Progenitor cell of endocrine pancreas (in vitro differentiated cells): ENCODE results near the gene SGK1. TPM values are rescaled to one million over a fixed set of nuclear protein-coding genes. Genes with fewer than 3 reads are reported as not detected.

ENCODE experiments used
- DNase-seq: peaks from one replicate; pipeline ENCODE4 v3.0.0; 2021; ENCODE audit warnings: low spot score; ENCODE audit not compliant: unreplicated experiment
- H3K27ac Mint-ChIP-seq: 2 replicates; pipeline ENCODE4 v1.8.0; 2021; ENCODE audit warnings: mild to moderate bottlenecking, moderate library complexity, mixed read lengths
- H3K27me3 Mint-ChIP-seq: 2 replicates; pipeline ENCODE4 v1.8.0; 2021; ENCODE audit warnings: mixed read lengths
- H3K36me3 Mint-ChIP-seq: 2 replicates; pipeline ENCODE4 v1.8.0; 2022; ENCODE audit warnings: mixed read lengths; ENCODE audit not compliant: insufficient read depth
- H3K4me1 Mint-ChIP-seq: 2 replicates; pipeline ENCODE4 v1.8.0; 2021; ENCODE audit warnings: low read depth, mixed read lengths
- H3K4me3 Mint-ChIP-seq: 2 replicates; pipeline ENCODE4 v1.8.0; 2021; ENCODE audit warnings: low read depth, mild to moderate bottlenecking, moderate library complexity, mixed read lengths
- H3K9me3 Mint-ChIP-seq: 2 replicates; pipeline ENCODE4 v1.8.0; 2021; ENCODE audit warnings: low read depth, mixed read lengths
- CTCF ChIP-seq: fragments of 200-600 bp; sonication (generic); IDR thresholded peaks from one replicate; pipeline ENCODE4 v1.5.0; 2021; ENCODE audit warnings: antibody characterized with exemption, mild to moderate bottlenecking; ENCODE audit not compliant: unreplicated experiment
- total RNA-seq: library from RNA; stranded (reverse); gene quantifications from 2 replicates; pipeline ENCODE4 v1.2.1, GENCODE V29; 2021

SGK1 gene
- total RNA-seq, 1 donor from 2014 or later = 13.9 TPM

GRCh38 chr6:134247844-134248580, 69.9 kb downstream of the SGK1 start:
- no peak overlapping the region for H3K27ac Mint-ChIP-seq
- H3K4me1 Mint-ChIP-seq = peaks cover 23% of the 10 kb centered on the region
- peaks cover 11% of the 10 kb centered on the region for H3K27me3 Mint-ChIP-seq
- H3K36me3 Mint-ChIP-seq = no peaks in the 10 kb centered on the region
- no peak for DNase-seq
- H3K4me3 Mint-ChIP-seq = no peak overlapping the region
- H3K9me3 Mint-ChIP-seq = no peaks in the 10 kb centered on the region
- TF ChIP-seq CTCF = no peak

- no peaks in the 10 kb centered on the region for H3K36me3 Mint-ChIP-seq
- H3K4me1 Mint-ChIP-seq = peaks cover 23% of the 10 kb centered on the region
- no peak for TF ChIP-seq CTCF
- H3K27ac Mint-ChIP-seq = no peak overlapping the region
- no peak overlapping the region for H3K4me3 Mint-ChIP-seq
- DNase-seq = no peak
- H3K27me3 Mint-ChIP-seq = peaks cover 11% of the 10 kb centered on the region
- no peaks in the 10 kb centered on the region for H3K9me3 Mint-ChIP-seq
These were observed 70.6 kb downstream of the SGK1 start for GRCh38 chr6:134247231-134247833.

GRCh38 chr6:134245706-134246105, 72.2 kb downstream of the SGK1 start:
- no peak overlapping the region for H3K27ac Mint-ChIP-seq

GRCh38 chr6:134245041-134245440, 72.9 kb downstream of the SGK1 start:
- DNase-seq = no peak
- peaks cover 6% of the 10 kb centered on the region for H3K27me3 Mint-ChIP-seq
- H3K4me1 Mint-ChIP-seq = peaks cover 16% of the 10 kb centered on the region
- H3K4me3 Mint-ChIP-seq = no peak overlapping the region
- H3K9me3 Mint-ChIP-seq = peaks cover 3% of the 10 kb centered on the region
- no peak overlapping the region for H3K27ac Mint-ChIP-seq
- no peak for TF ChIP-seq CTCF
- H3K36me3 Mint-ChIP-seq = no peaks in the 10 kb centered on the region

More at GRCh38 chr6:134245706-134246105, 72.2 kb downstream of the SGK1 start:
- H3K27me3 Mint-ChIP-seq = peaks cover 6% of the 10 kb centered on the region
- no peak for DNase-seq
- no peak for TF ChIP-seq CTCF
- H3K4me3 Mint-ChIP-seq = no peak overlapping the region
- peaks cover 22% of the 10 kb centered on the region for H3K4me1 Mint-ChIP-seq
- peaks cover 3% of the 10 kb centered on the region for H3K9me3 Mint-ChIP-seq
- H3K36me3 Mint-ChIP-seq = no peaks in the 10 kb centered on the region

GRCh38 chr6:134240665-134241431, 77.1 kb downstream of the SGK1 start:
- H3K4me1 Mint-ChIP-seq = peaks cover 8% of the 10 kb centered on the region
- no peaks in the 10 kb centered on the region for H3K36me3 Mint-ChIP-seq
- no peak for DNase-seq
- TF ChIP-seq CTCF = no peak
- no peak overlapping the region for H3K4me3 Mint-ChIP-seq
- peaks cover 6% of the 10 kb centered on the region for H3K9me3 Mint-ChIP-seq
- no peaks in the 10 kb centered on the region for H3K27me3 Mint-ChIP-seq
- no peak overlapping the region for H3K27ac Mint-ChIP-seq
